Pancreas (tissue), 10 donors: ENCODE measurements around the gene SHCBP1L. TPM values are rescaled to one million over a fixed set of nuclear protein-coding genes. Genes with fewer than 3 reads are reported as not detected.
A peak's percentile ranks its signal among the peaks of the same experiment; 100 is the strongest.

Experiments
- ATAC-seq, 4 donors: fragments of 200-7000 bp; cut with Tn5 transposase; one replicate each; pipeline versions ENCODE4 v1.8.0 to v1.9.1; 2020; ENCODE audit warnings: mild to moderate bottlenecking in 4 of 4, moderate library complexity in 4 of 4
- DNase-seq, 6 donors: peaks; one replicate each; pipeline ENCODE4 v3.0.0-alpha.2; 2020
- FAIRE-seq: peaks from 2 replicates; lab custom pipeline; 2012; peaks lifted over from hg19 to GRCh38; lab: Jason Lieb, UNC
- H3K27ac ChIP-seq, 4 donors: fragments of 200-600 bp; sonication (generic); 1 replicate in 3 of 4; 2 replicates in 1 of 4; pipeline versions ENCODE4 v1.5.0 to v1.8.0; 2020
- H3K27me3 ChIP-seq, 4 donors: fragments of 200-600 bp; one replicate each; pipeline ENCODE4 v1.8.0; 2021
- H3K36me3 ChIP-seq, 3 donors: fragments of 200-600 bp; sonication (generic) in 1 of 3; one replicate each; pipeline versions ENCODE4 v1.5.0 to v1.8.0; 2020 to 2021
- H3K4me1 ChIP-seq, 3 donors: fragments of 200-600 bp; one replicate each; pipeline ENCODE4 v1.8.0; 2021
- H3K4me3 ChIP-seq, 4 donors: fragments of 200-600 bp; sonication (generic) in 2 of 4; one replicate each; pipeline versions ENCODE4 v1.5.0 to v1.8.0; 2020 to 2021
- H3K9me3 ChIP-seq, 4 donors: fragments of 200-600 bp; one replicate each; pipeline ENCODE4 v1.8.0; 2021
- WGBS, 2 donors: extraction: QIAGEN DNeasy Blood & Tissue Kit; methylation state at CpG; one replicate each; pipeline ENCODE4 v1.1.7; 2013; 5-methylcytosine and 5-hydroxymethylcytosine counted together
- intact Hi-C, 3 donors: fragments of 100-400 bp; cut with DNase I; formaldehyde crosslinking; loops; one replicate each; pipeline versions ENCODE4 v1.11.1 to v1.14.2; 2022
- polyA plus RNA-seq, 2 donors: library from polyadenylated mRNA; stranded (reverse); fragments of 200-250 nt; gene quantifications; one replicate each; pipeline ENCODE4 v1.2.3, GENCODE V29; 2013
- total RNA-seq, 6 donors: library from RNA; stranded (reverse); fragmentation: NEBNext Ultra II Directional in 4 of 6; extraction: Animal tissue kit (Norgen Biotek cat#: 25700) in 4 of 6; gene quantifications; one replicate each; pipeline versions ENCODE4 v1.2.1 to v1.2.4, GENCODE V29; 2021 to 2023
- TF ChIP-seq, protein P1 (sequence below), 4 donors: fragments of 200-600 bp; sonication (generic) in 3 of 4; IDR thresholded peaks; one replicate each; pipeline versions ENCODE4 v1.5.0 to v1.8.0; 2021; ENCODE audit warnings: antibody characterized with exemption in 4 of 4
- donor health status: healthy with polysubstance abuse.
- donor health status: DM: no; HTN: no; CAD: no; lungs with moderate emphysema.
- donor health status: DM: no; HTN: no; CAD: no.
- donor health status: control.
- donor health status: control.
- donor health status: Bipolar disorder and iron deficiency.
- donor health status: DM: yes; HTN: yes; CAD: no.
- donor health status: DM: no; HTN: no; CAD: no.
- donor health status: DM: no; HTN: no; CAD: no.
- donor health status: DM: yes; HTN: yes; CAD: no.

Gene SHCBP1L
- total and polyA plus RNA-seq, 8 donors, result not detected

DNA sequence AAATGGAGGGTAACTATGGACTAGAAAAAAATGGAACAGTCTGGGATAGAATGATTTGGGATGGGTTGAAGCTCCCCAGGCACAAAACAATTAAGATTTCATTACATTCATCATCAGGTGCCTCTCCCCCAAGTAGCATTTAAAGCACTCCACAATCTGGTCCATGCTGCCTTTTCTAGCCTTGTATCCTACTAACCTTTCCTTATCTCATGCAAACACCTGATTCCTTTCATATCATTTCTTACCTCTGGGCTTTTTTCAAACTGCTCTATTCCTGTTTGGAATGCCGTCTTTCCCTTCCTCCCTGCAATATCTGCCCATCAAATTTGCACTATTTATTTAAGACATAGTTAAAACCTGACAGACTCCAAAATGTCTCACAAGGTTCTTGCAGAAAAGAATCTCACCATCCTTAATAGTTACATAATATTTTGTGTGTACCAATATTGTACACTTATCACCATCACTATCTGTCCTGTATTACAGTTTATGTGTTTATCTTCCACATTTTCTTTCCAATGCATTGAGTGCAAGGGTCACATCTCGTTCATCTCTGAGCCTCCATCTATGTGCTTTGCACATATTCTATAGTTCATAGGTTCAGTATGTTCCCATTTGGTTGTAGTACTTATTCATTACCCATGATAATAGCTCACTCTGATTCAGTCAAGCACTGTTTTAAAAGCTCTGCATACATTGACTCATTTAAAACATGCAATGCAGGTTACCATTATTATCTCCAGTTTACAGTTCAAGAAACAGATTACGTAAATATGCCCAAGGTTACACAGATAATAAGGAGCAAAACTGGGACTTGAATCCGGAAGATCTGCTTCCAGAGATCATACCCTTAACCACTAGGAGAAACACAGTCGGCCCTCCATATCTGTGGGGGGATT, 16.1 kb upstream of the SHCBP1L start:
- no peak overlapping the region for H3K27ac ChIP-seq
- H3K27me3 ChIP-seq, result no peaks in the 10 kb centered on the region
- 29 to 34% methylated on average over 5 of the region's 5 CpGs for WGBS, 2 donors
- intact Hi-C loops, result loop anchor here in 1 of 3 donors (10.0 kb wide), 1 partner anchor 256 kb away; no protein-coding TSS in a partner anchor
- no peaks in the 10 kb centered on the region for H3K36me3 ChIP-seq
- no peaks in the 10 kb centered on the region for H3K9me3 ChIP-seq
- DNase-seq, result no peak
- peak in 2 of 4 donors; percentile 24 to 37 for ATAC-seq
- FAIRE-seq, result no peak
- TF ChIP-seq, protein P1, sequence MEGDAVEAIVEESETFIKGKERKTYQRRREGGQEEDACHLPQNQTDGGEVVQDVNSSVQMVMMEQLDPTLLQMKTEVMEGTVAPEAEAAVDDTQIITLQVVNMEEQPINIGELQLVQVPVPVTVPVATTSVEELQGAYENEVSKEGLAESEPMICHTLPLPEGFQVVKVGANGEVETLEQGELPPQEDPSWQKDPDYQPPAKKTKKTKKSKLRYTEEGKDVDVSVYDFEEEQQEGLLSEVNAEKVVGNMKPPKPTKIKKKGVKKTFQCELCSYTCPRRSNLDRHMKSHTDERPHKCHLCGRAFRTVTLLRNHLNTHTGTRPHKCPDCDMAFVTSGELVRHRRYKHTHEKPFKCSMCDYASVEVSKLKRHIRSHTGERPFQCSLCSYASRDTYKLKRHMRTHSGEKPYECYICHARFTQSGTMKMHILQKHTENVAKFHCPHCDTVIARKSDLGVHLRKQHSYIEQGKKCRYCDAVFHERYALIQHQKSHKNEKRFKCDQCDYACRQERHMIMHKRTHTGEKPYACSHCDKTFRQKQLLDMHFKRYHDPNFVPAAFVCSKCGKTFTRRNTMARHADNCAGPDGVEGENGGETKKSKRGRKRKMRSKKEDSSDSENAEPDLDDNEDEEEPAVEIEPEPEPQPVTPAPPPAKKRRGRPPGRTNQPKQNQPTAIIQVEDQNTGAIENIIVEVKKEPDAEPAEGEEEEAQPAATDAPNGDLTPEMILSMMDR (IDR thresholded peaks at IDR 0.05), result no peak
- peaks cover 0 to 5% (median 4%) of the 10 kb centered on the region in 3 donors for H3K4me1 ChIP-seq
- H3K4me3 ChIP-seq, result no peak overlapping the region

GRCh38 chr1:182968151-182968741, 15.3 kb upstream of the SHCBP1L start:
- intact Hi-C loops, result loop anchor here in 1 of 3 donors (10.0 kb wide), 1 partner anchor 257 kb away; no protein-coding TSS in a partner anchor
- Histone ChIP-seq H3K4me1 (peaks cover 0 to 5% (median 4%) of the 10 kb centered on the region in 3 donors), H3K36me3 (no peaks in the 10 kb centered on the region), H3K4me3 (no peak overlapping the region), H3K27me3 (no peaks in the 10 kb centered on the region), H3K27ac (no peak overlapping the region), H3K9me3 (no peaks in the 10 kb centered on the region)
- TF ChIP-seq, protein P1 (IDR thresholded peaks at IDR 0.05), result no peak
- DNase-seq (no peak), FAIRE-seq (no peak), ATAC-seq (no peak)
- WGBS, 2 donors, result 41 to 58% methylated on average over 4 of the region's 4 CpGs

DNA sequence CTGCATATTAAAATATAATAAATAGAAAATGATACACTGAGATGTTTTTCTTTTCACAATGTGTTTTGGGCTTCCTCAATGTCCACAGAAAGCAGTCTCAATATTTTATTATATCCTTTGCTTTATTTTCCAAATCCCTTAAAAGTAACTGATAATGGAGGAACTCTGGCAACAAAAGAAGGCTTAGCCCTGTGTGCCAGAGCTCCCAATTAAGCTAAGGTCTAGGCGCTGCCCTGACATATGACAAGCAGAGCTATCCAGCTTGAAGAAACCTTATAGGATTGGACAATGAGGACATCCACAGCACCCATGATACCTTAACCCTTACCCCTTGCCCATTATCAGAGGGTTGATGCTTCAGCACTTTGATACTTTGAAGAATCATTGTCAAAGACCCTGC, 12.9 kb upstream of the SHCBP1L start:
- no peaks in the 10 kb centered on the region for H3K9me3 ChIP-seq
- DNase-seq (no peak), FAIRE-seq (no peak), ATAC-seq (no peak)
- H3K27me3 ChIP-seq, result no peaks in the 10 kb centered on the region
- no peak overlapping the region for H3K27ac ChIP-seq
- WGBS, 2 donors, result 84 to 94% methylated on average over 1 of the region's 1 CpG
- intact Hi-C loops, result loop anchor here in 1 of 3 donors (10.0 kb wide), 1 partner anchor 259 kb away; no protein-coding TSS in a partner anchor
- no peak overlapping the region for H3K4me3 ChIP-seq
- H3K4me1 ChIP-seq, result peaks cover 0 to 5% (median 4%) of the 10 kb centered on the region in 3 donors
- TF ChIP-seq, protein P1 (IDR thresholded peaks at IDR 0.05), result no peak
- H3K36me3 ChIP-seq, result no peaks in the 10 kb centered on the region

DNA sequence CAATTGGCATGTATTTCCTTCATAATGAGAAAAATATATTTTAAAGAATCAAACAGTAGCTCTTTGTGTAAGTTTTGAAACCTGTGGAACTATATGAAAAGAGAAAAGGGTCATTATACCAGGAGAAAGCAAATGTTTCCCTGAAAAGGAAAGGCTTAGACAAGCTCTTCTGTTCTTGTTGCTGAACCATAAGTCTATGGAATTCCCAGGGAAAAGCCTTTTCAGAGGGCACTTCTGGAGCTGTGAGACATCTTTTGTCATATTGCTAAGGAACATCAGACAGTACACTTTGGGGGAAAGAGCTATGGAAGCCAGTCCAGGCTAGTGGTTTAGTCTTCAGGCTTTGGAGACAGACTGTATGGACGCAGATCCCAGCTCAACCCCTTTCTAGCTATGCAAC, 12.1 kb upstream of the SHCBP1L start:
- Histone ChIP-seq H3K27ac (no peak overlapping the region), H3K4me3 (no peak overlapping the region), H3K4me1 (peaks cover 0 to 5% (median 4%) of the 10 kb centered on the region in 3 donors), H3K36me3 (no peaks in the 10 kb centered on the region), H3K9me3 (no peaks in the 10 kb centered on the region), H3K27me3 (no peaks in the 10 kb centered on the region)
- DNase-seq (no peak), ATAC-seq (no peak), FAIRE-seq (no peak)
- TF ChIP-seq, protein P1 (IDR thresholded peaks at IDR 0.05), result no peak
- intact Hi-C loops, result loop anchor here in 1 of 3 donors (10.0 kb wide), 1 partner anchor 260 kb away; no protein-coding TSS in a partner anchor
- 82 to 92% methylated on average over 1 of the region's 1 CpG for whole genome bisulfite sequencing, 2 donors
